ENCODE results near the gene ZNF142. TPM values are rescaled to one million over a fixed set of nuclear protein-coding genes. Genes with fewer than 3 reads are reported as not detected.

ZNF142 gene
- total RNA-seq, 1 donor from 2014 or later: 13.8 TPM

- no peak for ATAC-seq
These were observed 10.7 kb downstream of the ZNF142 start for GRCh38 chr2:218648787-218649100.

GRCh38 chr2:218648088-218648786 lies 11.2 kb downstream of the ZNF142 start:
- ATAC-seq: peak; percentile 59

GRCh38 chr2:218645126-218645525 lies 14.3 kb downstream of the ZNF142 start:
- ATAC-seq: peak; percentile 65

- no peak for ATAC-seq
These were observed 14.7 kb downstream of the ZNF142 start for GRCh38 chr2:218644721-218645120.

- ATAC-seq: peak; percentile 4
These were observed 15.6 kb downstream of the ZNF142 start for GRCh38 chr2:218643751-218644310.

- no peak for ATAC-seq
These were observed 16.6 kb downstream of the ZNF142 start for GRCh38 chr2:218642786-218643185.

GRCh38 chr2:218642121-218642656 lies 17.2 kb downstream of the ZNF142 start:
- no peak for ATAC-seq

GRCh38 chr2:218638372-218638771 lies 21.1 kb downstream of the ZNF142 start:
- no peak for ATAC-seq

GRCh38 chr2:218635719-218636118 lies 23.7 kb downstream of the ZNF142 start:
- ATAC-seq: no peak

GRCh38 chr2:218631837-218632236 lies 27.6 kb downstream of the ZNF142 start:
- ATAC-seq: no peak

- ATAC-seq: no peak
These were observed 31.5 kb downstream of the ZNF142 start for GRCh38 chr2:218627939-218628338.

- ATAC-seq: no peak
These were observed 33.1 kb downstream of the ZNF142 start for GRCh38 chr2:218626369-218626768.

- no peak for ATAC-seq
These were observed 36.1 kb downstream of the ZNF142 start for GRCh38 chr2:218623366-218623705.

- ATAC-seq: no peak
These were observed 36.6 kb downstream of the ZNF142 start for GRCh38 chr2:218622606-218623365.

GRCh38 chr2:218621007-218621406 lies 38.4 kb downstream of the ZNF142 start:
- ATAC-seq: no peak

GRCh38 chr2:218618102-218618860 lies 41.1 kb downstream of the ZNF142 start:
- ATAC-seq: no peak

GRCh38 chr2:218615868-218616315 lies 43.5 kb downstream of the ZNF142 start:
- ATAC-seq: no peak

GRCh38 chr2:218607436-218608115 lies 51.8 kb downstream of the ZNF142 start, which contains the start of gene PLCD4:
PLCD4 (plus strand) TSS chr2:218607899; CDS start chr2:218615740, 7,841 bp downstream.
- peak; percentile 70 for ATAC-seq

- ATAC-seq: no peak
These were observed 54.0 kb downstream of the ZNF142 start for GRCh38 chr2:218605432-218605831.
